HUDEP-2 (cell line): ENCODE measurements around the gene FGR.

Source experiments
- DNase-seq, 76 experiments: peaks; one replicate each; lab custom pipeline; 2025; ENCODE audit not compliant: unreplicated experiment in 76 of 76; lab: John Stamatoyannopoulos, UW

The FGR gene

DNA sequence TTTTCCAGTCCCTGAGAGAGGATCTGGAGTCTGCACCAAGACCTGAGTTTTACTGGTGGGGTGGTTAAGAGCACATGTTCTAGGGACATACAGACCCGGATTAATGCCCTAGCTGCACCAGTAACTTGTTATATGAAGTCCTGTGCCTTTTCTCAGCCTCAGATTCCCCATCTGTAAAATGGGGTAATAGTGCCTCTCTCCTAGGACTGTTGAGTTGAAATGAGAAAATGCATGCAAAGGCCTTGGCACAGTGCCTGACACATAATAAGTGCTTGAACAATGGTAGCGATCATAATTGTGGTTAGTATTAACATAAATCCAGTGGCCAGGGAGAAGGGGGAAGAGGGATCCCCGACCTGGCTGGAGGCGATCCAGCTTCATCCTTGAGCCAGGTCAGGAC is 43.4 kb downstream of the FGR start:
- DNase-seq: no peak

DNA sequence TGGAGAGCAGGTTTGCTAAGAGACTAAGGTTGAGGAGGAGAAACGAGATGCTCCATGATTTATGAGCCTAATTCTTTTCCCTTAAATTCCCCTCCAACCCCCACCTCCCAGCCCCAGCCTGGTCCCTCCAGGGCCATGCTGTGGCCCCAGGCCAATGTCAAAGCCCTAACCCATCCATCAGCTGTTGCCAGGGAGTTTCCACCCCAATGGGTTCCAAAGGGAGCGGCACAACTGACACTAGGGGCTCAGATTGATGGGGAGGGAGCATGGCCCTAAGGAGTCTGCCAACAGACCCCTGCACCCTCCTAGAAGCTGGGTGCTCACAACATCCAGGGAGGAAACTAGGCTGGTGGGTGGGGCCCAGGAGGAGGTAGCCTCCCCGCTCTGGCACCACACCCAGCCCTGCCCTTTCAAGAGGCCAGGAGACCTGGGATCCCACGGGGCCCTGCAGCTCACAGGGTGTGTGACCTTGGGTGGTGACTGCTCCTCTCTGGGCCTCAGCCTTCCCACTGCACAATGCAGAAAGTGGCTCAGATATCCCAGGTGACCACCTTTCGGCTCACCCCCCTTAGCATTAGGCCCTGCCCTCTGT is 44.0 kb downstream of the FGR start:
- peak in 32 of 76 experiments; percentile 2 to 53 (median 25) for DNase-seq

DNA sequence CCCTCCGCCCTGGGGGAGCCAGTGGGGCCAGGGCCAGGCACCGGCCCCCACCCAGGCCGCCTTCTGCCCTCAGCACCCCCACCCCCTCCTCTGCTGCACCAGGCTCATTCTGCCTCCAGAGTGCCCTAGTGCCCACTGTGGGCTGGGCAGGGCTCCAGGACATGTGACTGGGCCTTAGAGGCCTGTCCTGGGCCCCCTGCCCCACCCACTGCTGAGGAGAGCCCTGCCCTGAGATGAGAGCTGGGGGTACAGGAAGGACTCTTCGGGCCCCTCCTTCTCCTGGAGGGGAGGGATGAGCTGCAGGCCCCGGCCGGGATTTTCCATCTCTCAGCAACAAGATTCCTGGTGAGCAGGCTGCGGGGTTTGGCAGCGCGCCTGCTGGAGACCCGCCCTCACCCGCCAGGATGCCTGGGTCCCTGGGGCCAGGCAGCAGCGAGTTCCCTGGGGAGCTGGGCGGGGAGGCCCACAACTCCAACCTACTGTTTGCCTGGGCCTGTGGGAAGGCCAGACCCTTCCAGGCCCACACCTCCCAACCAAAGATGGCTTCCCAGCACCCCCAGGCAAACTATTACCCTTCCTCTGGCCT is 45.1 kb downstream of the FGR start:
- DNase-seq: peak in 1 of 76 experiments; percentile 32

DNA sequence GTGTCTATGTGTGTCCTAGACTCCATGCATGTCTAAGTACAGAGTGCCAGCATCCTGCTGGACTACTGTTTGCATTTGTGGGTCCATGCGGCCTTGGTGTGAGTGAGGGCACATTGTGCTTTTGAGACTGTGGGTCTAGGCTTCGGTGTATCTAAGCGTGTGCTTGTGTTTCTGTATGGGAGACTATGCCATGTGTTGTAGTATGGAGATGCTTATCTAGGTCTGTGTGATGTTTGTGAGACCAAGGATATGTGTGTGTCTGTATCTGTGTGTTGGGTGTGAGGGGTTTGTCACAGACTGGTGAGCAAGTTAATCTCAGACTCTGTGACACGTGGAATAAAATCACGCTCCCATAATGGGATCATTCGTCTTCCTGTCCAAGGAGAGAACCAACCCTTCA is 45.5 kb downstream of the FGR start:
- no peak for DNase-seq

DNA sequence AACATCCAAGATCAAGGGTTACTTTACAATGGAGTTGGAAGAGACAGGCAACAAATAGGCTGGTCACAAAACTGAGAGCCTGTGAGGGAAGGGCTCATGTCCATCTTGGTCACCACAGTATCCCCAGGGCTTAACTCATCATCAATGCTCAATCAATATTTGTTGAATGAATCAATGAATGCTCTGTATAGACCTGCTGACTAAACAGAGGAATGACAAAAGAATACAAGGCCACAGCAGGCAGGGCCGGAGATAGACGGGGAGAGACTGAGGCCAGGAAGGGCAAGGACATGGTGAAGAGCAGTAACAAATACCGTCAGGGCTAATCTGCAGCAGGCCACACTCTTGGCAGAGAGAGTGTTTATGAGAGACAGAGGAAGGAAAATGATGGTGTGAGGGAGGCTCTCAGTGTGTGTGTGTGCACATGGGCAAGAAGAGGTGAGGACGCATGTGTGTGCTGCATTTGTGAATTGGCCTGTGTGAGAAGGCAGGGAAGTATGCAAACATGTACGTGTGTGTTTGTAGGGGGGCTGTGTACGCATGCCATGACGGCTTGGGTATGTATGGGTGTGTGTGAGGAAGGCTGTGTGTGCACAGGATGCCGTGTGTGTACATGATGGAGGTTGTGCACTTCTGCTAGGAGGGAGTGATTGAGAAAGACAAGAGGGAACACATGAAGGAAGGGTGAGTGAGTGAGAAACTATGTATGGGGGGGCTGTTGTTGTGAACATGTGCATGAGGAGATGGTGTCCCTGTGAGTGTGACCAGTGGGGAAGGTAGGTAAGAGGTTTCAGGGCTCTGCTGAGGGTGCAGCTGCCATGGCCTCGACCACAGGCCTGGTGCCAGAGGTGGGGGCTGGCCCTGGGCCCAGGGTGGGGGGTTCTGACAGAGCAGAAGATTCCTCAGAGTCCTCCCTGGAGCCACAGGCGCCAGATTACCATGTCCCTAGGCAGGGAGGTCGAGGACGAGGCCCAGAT is 46.4 kb downstream of the FGR start:
- no peak for DNase-seq

DNA sequence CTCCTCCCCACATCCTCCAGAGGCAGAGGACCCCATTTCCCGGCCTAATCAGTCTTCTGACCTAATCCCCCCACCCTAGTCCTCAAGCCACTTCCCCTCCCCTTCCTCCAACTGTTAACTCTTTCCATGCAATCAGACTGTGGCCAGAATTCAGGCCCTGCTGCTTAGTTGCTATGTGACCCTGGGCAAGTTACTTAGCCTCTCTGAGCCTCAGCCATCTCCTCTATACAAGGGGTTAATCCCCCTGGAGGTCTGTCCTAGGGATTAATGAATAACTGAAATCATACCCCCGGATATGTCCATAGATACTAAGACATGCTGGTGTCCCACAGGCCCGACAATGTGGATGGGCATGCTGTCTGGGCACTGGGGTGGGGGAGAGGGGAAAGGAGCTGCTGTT is 49.3 kb downstream of the FGR start:
- no peak for DNase-seq

DNA sequence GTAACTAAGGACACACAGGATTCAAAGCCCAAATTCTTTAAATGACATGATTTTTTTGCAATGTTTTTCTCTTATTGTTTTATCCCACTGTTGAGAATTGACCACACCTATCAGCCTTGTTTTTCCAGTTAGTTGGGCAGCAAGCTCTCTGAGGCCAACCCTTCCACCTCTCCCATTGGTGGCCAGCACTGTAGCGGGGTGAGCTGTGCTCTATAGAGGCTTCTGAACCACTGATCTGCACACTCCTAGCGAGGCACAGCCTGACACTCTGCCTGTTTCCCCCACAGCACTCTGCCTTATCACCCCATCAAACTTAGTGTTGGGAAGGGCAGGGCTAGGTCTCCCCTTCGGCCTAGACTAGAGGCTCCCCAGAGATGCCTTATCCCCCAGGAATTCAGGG is 50.5 kb downstream of the FGR start:
- DNase-seq: no peak

DNA sequence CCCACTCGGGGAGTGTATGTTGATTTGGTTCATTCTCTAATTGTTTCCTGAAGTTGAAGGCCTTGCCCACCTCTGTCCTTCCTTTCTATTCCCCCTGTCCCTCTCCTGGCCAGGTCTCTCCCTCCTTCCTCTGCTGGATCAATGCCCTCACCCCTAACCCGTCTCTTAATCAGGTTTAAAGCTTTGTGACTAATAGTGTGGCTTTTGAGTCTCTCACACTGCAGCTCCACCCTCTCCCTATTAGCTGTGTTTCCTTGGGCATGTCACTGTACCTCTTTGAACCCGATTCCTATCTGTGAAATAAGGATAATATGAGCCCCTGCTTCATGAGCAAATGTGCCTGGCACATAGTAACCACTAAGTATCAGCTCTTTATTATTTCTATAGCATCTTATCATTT is 51.5 kb downstream of the FGR start:
- DNase-seq: no peak

DNA sequence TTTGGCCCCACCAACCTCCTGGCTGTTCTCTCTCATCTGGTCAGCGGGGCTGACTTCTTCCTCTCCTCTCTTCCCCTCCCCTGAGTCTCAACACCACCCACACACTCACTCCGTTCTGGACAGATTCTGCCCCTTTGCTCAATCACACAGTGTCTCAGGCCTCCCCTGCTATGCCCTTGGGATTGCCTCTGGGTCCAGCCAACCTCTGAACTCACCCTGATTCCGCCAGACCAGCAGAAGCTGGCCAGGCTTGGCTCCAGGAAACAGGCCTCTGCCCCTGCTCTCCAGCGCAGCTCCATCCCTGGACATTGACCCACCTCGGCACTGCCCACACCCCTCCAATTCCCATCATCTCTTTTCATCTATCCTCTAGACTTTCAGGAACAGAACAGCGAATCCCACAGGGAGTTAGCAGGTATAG is 53.2 kb downstream of the FGR start:
- no peak for DNase-seq

DNA sequence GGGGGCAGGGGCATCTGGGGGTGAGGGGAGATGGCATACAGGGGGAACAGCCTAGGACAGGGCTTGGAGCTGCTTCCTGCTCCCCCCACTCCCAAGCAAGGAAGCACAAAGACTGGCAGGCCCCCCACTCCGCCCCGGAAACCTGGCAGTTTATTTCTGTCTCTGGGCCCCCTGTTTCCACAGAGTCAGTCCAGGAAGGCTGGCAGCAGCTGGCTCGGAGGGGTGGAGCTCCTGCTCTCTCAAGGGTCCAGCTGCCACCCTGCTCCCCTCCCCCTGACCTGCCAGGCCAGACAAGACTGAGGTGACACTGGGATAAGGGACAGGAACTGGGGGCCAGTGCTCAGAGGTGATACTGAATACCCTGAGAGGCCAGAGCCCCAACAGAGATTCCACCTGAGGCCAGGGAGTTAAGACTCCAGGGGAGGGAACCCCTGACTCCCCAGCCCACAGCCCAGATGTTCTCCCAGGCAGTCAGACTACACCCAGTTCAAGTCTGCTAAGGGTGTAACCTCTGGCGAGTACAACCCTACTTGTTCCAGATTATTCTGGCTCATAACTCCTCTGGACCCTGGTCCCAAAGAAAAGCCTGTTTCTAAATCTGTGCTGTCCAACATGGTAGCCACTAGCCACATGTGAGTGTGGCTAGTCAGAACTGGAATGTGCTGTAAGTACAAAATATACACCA is 57.3 kb downstream of the FGR start:
- no peak for DNase-seq

DNA sequence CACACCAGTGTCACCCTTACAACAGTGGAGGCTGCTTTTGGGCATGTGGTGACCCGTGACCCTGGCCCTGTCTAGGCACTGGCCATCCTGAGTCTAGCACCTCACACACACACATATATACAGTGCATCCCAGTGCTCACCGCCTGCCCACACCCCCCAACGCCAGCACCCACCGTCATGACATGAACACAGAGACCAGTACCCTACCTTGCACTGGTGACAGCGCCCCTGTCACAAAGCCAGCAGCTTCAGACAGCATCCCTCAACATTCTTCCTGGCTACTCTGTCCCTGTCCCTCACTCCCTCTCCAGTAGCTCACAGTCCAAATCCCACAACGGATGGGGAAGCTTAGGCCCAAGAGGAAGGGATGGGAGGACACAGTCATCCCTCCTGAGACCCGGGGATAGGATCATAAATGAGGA is 58.2 kb downstream of the FGR start:
- no peak for DNase-seq

DNA sequence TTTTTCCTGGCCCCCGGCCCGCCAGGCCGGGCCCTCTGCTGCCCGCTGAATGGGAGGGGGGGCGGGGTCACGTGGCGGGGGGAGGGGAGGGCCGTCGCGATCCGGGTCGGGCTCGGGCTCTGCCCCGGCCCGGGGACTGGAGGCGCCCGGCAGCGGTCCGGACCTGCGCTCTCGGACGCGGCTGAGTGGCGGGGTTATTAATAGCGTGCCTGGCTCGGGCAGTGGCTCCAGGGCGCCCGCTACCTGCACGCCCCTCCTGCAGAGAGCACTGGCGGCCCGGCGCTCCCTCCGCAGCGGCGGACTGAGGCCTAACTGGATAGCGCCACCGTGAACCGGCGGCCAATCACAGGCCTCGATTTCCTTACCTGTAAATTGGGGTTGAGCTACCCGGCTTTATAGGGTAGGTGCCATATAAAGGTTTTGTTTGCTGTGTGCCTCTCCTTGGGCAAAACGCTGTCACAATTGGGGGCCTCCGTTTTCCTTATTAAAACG is 59.1 kb downstream of the FGR start:
- DNase-seq: peak in 9 of 76 experiments; percentile 6 to 44 (median 15)

DNA sequence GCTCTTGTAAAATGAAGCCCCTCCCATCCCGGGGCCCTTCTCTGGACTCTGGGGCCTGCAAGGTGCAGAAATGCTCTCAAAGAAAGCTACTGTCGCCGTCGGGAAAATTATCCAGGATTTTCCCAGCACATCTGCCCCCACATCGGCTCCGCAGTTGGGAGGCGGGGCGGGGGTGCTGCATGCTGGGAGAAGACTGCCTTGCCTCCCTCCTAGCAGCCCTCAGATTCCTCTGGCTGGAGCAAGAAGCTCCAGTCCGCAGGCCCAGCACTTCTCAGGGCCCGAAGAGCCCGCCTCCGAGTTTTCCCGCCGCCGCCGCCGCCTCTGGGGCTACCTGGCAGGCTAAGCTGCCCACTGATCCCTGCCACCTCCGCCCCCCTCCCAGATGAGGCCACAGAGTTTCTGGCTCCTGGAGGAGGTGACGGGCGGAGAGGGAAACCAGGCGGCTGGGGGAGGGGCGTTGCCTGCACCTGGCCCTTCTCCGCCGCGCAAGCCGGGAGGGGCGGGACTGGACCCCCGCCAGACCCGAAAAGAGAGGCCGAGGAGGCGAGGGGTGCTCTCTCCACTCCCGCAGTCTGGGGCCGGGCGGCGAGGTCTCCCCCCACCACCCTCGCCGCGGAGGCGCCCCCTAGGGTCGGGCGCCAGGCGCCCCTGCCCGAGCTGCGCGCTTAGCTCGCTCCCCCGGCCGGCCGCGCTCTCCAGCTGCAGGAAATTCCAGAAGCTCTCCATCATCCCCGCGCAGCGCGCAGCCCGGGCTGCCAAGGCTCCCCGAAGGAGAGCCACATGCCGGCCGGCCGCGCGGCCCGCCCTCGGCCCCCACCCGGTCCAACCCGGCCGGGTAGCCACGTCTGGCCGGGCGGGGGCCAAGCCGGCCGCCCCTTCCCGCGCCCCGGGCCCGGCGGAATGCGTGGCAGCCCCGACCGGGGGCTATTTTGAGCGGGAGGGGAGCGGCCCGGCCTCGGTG is 59.8 kb downstream of the FGR start:
- DNase-seq: no peak

DNA sequence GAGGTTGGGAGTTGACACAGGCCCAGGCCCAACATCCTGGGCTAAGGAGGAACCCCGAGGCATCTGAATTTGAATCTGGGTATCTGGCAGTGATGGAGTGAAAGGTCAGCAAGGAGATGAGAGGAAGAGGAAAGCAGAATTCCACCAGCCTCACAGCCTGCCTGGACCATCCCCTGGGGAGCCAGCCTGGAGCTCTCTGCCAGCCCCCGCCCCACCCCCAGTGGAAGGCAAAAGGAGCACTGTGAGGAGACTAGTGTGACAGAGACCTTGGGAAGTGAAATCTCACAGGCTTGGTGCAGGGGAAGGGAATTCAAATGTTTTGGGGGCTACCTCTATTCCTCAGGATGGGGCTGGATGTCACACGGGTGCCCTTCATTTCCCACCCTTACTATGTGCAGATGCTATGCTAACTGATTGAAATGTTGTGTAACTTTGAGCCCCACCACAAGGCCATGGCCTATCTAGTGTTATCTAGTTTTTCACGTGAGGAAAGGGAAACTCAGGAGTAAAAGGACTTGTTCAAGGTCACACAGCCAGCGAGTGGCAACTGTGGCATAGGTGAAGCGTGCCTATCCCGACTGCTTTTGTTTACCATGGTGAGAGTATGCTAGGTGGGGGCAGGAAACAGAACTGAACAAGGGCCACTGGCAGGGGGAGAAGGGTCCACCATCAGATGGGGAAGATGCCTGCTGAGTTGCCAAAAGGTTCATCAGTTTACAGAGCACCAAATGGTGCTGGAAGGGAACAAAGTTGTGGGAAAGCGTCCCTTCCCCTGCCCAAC is 60.8 kb downstream of the FGR start:
- no peak for DNase-seq

DNA sequence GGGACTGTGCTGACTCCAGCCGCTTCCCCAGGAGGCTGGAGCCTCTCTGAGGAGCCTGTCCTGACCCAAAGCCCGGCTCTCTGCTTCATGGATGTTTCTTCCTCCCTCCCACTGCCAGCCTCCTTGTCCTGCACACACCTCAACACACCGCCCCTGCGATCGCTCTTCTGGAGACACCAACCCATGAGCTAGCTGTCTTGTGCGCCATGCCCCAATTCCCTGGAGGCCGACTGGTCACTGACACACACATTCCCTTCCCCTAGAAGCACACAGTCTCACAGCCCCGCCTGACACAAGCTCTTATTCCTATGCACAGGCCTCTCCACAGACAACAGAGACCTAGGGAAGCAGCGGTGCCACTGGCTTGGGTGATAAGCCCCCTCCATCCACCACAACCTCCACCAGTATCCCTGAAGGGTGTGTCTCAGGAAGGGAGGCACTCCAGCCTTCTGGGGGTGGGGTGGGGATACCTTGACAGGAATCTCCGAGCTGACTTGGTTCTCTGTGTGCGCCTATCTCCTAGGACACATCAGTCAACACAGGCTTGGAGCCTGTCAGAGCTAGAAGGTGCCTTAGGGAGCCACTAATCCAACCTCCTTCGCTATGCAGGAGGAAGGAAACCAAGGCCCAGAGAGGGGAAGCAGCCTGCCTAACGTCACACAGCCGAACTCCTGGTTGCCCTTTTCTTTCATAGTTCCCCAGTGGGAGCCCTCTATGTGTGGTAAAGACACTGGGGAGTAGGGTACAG is 62.1 kb downstream of the FGR start:
- DNase-seq: no peak

DNA sequence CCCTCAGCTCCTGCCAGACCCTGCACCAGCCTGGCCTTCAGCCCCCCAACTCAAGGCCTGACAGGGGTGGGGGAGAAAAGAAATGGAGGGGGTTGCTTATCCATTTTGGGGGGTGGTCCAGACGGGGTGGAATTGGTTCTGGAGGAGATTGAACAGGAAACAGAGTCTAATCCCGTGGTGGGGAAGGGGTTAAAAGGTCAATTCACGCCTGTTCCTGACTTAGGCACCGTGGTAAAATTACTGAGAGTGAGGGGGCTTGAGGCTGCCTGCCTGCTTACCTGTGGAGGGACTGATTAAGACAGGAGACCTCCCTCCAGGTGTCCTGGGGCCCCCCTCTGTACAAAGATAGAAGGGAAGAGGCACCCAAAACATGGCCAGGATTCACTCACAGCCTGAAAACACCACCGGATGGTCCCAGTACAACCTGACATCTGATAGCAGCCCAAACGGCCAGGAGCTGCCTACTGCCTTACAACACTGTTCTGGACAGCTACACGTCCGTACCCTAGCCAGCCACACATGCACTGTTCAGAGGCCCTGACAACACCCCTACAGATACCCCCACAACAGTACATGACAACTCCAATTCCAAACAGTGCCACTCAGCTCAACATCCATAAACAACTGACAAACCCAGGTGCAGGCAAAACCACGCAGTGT is 62.8 kb downstream of the FGR start:
- no peak for DNase-seq

DNA sequence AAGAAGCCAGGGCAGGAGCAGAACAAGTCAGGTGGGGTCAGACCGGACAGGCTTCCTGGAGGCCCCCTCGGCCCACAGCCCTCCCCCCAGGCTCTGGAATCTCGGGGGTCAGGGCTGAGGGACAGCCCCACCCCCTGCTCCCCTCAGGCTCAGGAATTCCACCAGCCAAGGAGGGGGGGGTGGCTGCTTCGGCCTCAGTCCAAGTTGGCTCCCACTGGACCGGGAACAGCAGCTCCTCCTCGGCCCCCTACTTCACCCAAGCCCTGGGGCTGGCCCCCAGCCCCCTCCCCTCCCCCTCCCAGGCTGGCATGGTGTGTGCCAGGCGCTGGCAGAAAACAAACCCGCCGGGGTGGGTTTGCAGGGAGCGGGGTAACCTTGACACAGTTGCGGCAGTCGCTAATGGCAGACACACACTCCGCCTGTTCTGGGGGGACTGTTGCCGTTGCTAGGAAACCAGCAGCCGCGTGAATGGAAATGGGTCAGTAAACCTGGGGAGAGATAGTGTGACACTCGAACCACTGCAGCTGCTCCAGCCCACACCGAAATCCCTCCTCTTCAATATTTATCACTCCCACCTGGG is 63.5 kb downstream of the FGR start:
- DNase-seq: no peak

DNA sequence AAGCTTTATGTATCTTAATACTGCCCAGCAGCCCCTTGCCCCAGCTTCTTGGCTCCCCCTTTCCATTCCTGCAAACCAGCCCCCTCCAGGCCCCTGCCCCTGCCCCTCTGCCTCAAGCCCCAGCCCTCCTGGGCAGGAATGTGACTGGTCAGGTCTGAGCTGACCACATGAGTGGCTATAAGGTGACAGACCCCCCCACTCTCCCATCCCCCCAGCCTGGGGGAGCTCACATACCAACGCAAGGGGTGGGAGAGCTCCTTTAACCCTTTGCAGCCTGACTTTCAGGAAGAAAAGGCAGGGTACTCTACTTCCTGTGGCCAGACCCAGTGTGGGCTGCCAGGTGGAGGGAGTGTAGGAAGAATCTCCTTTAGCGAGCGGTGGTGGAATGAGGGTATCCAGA is 64.2 kb downstream of the FGR start:
- DNase-seq: no peak
